Esophagus squamous epithelium (tissue), 4 donors: ENCODE data around the gene CYP27B1.

ENCODE experiments used
- CTCF ChIP-seq, 6 experiments: fragments of 450-650 bp in 4 of 6; fragments of 200-600 bp in 2 of 6; sonication (generic) in 2 of 6; IDR thresholded peaks; one replicate each; pipeline ENCODE4 v1.5.1; 2016 to 2019; ENCODE audit warnings: antibody characterized with exemption in 6 of 6, mild to moderate bottlenecking in 4 of 6, moderate library complexity in 4 of 6
- POLR2A ChIP-seq, 4 donors: fragments of 450-650 bp; IDR thresholded peaks; one replicate each; pipeline ENCODE4 v1.6.1; 2017; ENCODE audit warnings: antibody characterized with exemption in 4 of 4, mild to moderate bottlenecking in 4 of 4, moderate library complexity in 3 of 4

- no peak for TF ChIP-seq CTCF (IDR thresholded peaks at IDR 0.05)
- TF ChIP-seq POLR2A (IDR thresholded peaks at IDR 0.05) = no peak
These were observed 46.9 kb downstream of the CYP27B1 start for GRCh38 chr12:57719777-57720605.
